ENCODE data around the gene TRRAP.

Gene TRRAP

GRCh38 chr7:98946389-98946788 lies 68.1 kb downstream of the TRRAP start:
- DNase-seq (ENCODE audit: low read depth in 2 of 2) = no peak

GRCh38 chr7:98949336-98950044 lies 71.2 kb downstream of the TRRAP start:
- no peak for DNase-seq (ENCODE audit: low read depth in 2 of 2)

GRCh38 chr7:98955992-98956391 lies 77.7 kb downstream of the TRRAP start:
- DNase-seq (ENCODE audit: low read depth in 2 of 2) = no peak

GRCh38 chr7:98956469-98956868 lies 78.1 kb downstream of the TRRAP start:
- peak in 1 of 2 experiments; percentile 2 for DNase-seq (ENCODE audit: low read depth in 2 of 2)

- peak in 1 of 2 experiments; percentile 3 for DNase-seq (ENCODE audit: low read depth in 2 of 2)
Measured at GRCh38 chr7:98956937-98957336, 78.6 kb downstream of the TRRAP start.

- no peak for DNase-seq (ENCODE audit: low read depth in 2 of 2)
Measured at GRCh38 chr7:98957766-98958165, 79.4 kb downstream of the TRRAP start.

GRCh38 chr7:98958968-98959367 lies 80.6 kb downstream of the TRRAP start:
- no peak for DNase-seq (ENCODE audit: low read depth in 2 of 2)

GRCh38 chr7:98963305-98963704 lies 85.0 kb downstream of the TRRAP start:
- DNase-seq (ENCODE audit: low read depth in 2 of 2) = no peak

GRCh38 chr7:98964596-98964995 lies 86.3 kb downstream of the TRRAP start:
- no peak for DNase-seq (ENCODE audit: low read depth in 2 of 2)

GRCh38 chr7:98968621-98969020 lies 90.3 kb downstream of the TRRAP start:
- DNase-seq (ENCODE audit: low read depth in 2 of 2) = no peak

GRCh38 chr7:98969386-98969785 lies 91.1 kb downstream of the TRRAP start:
- no peak for DNase-seq (ENCODE audit: low read depth in 2 of 2)

GRCh38 chr7:98970016-98970615 lies 91.8 kb downstream of the TRRAP start:
- DNase-seq (ENCODE audit: low read depth in 2 of 2) = no peak

- no peak for DNase-seq (ENCODE audit: low read depth in 2 of 2)
Measured at GRCh38 chr7:98970805-98971204, 92.5 kb downstream of the TRRAP start.

GRCh38 chr7:98974205-98974604 lies 95.9 kb downstream of the TRRAP start:
- no peak for DNase-seq (ENCODE audit: low read depth in 2 of 2)

- no peak for DNase-seq (ENCODE audit: low read depth in 2 of 2)
Measured at GRCh38 chr7:98974906-98975816, 96.8 kb downstream of the TRRAP start.

- DNase-seq (ENCODE audit: low read depth in 2 of 2) = no peak
Measured at GRCh38 chr7:98976396-98977185, 98.3 kb downstream of the TRRAP start.

- no peak for DNase-seq (ENCODE audit: low read depth in 2 of 2)
Measured at GRCh38 chr7:98978672-98979071, 100.3 kb downstream of the TRRAP start.

GRCh38 chr7:98981701-98982100 lies 103.4 kb downstream of the TRRAP start:
- no peak for DNase-seq (ENCODE audit: low read depth in 2 of 2)

- no peak for DNase-seq (ENCODE audit: low read depth in 2 of 2)
Measured at GRCh38 chr7:98982686-98983085, 104.4 kb downstream of the TRRAP start.

GRCh38 chr7:98984126-98984525 lies 105.8 kb downstream of the TRRAP start:
- DNase-seq (ENCODE audit: low read depth in 2 of 2) = no peak

GRCh38 chr7:98985406-98985805 lies 107.1 kb downstream of the TRRAP start:
- DNase-seq (ENCODE audit: low read depth in 2 of 2) = no peak

GRCh38 chr7:98985945-98986344 lies 107.6 kb downstream of the TRRAP start:
- no peak for DNase-seq (ENCODE audit: low read depth in 2 of 2)
